Esophagus muscularis mucosa (tissue), 4 donors: Measurements from ENCODE around the gene PURB. TPM values are rescaled to one million over a fixed set of nuclear protein-coding genes. Genes with fewer than 3 reads are reported as not detected.
"Not testable (repeated sequence)": the region's sequence is repeated elsewhere in the genome, so short reads cannot be mapped to it uniquely, and the experiment has no call there.

Experiments used
- DNase-seq: peaks from one replicate; pipeline ENCODE4 v3.0.0-alpha.2; 2017; ENCODE audit errors: extremely low spot score
- H3K27ac ChIP-seq, 4 donors: fragments of 200-600 bp; sonication (generic); replicated peaks in 1 of 4; 1 replicate in 3 of 4; 2 replicates in 1 of 4; pipeline ENCODE4 v1.5.1; 2016 to 2019; ENCODE audit warnings: mild to moderate bottlenecking in 1 of 4
- H3K27me3 ChIP-seq, 4 donors: fragments of 200-600 bp; sonication (generic); one replicate each; pipeline versions ENCODE4 v1.5.1 to v1.6.0; 2016 to 2019
- H3K36me3 ChIP-seq, 4 donors: fragments of 200-600 bp; sonication (generic); one replicate each; pipeline ENCODE4 v1.5.1; 2016 to 2019
- H3K4me1 ChIP-seq, 4 donors: fragments of 200-600 bp; sonication (generic); one replicate each; pipeline ENCODE4 v1.5.1; 2016 to 2019
- H3K4me3 ChIP-seq, 4 donors: fragments of 200-600 bp; sonication (generic); 1 replicate in 2 of 4; 2 replicates in 2 of 4; pipeline ENCODE4 v1.5.1; 2016 to 2019; ENCODE audit warnings: mild to moderate bottlenecking in 4 of 4, moderate library complexity in 1 of 4
- H3K9me3 ChIP-seq, 4 donors: fragments of 200-600 bp; sonication (generic); 1 replicate in 3 of 4; 2 replicates in 1 of 4; pipeline ENCODE4 v1.5.1; 2016 to 2019
- CTCF ChIP-seq, 3 experiments: fragments of 200-600 bp in 2 of 3; fragments of 450-650 bp in 1 of 3; sonication (generic) in 2 of 3; IDR thresholded peaks; one replicate each; pipeline ENCODE4 v1.5.1; 2017 to 2019; ENCODE audit warnings: antibody characterized with exemption in 3 of 3, mild to moderate bottlenecking in 2 of 3, moderate library complexity in 1 of 3
- EP300 ChIP-seq: sonication (generic); formaldehyde crosslinking; IDR thresholded peaks from one replicate; pipeline ENCODE4 v1.6.1; 2017; ENCODE audit warnings: antibody characterized with exemption
- POLR2A ChIP-seq: fragments of 450-650 bp; IDR thresholded peaks from one replicate; pipeline ENCODE4 v1.6.1; 2017; ENCODE audit warnings: antibody characterized with exemption, moderate library complexity, mild to moderate bottlenecking, low read depth
- POLR2AphosphoS5 ChIP-seq, 2 donors: sonication (generic); formaldehyde crosslinking; IDR thresholded peaks; one replicate each; pipeline ENCODE4 v1.6.1; 2017; ENCODE audit warnings: antibody characterized with exemption in 2 of 2
- WGBS: methylation state at CpG from one replicate; pipeline ENCODE4 v1.1.5; 2018; 5-methylcytosine and 5-hydroxymethylcytosine counted together
- intact Hi-C: fragments of 100-400 bp; cut with DNase I; formaldehyde crosslinking; loops from one replicate; pipeline ENCODE4 v1.15.1; 2023
- total RNA-seq, 4 donors: library from RNA; depleted of rRNA; stranded (reverse); fragments of >200 nt; gene quantifications; one replicate each; pipeline versions ENCODE4 v1.1.0 to v1.2.1, GENCODE V29; 2016

PURB gene
- total RNA-seq, 4 donors from 2014 or later = 40.9 to 50.2 (median 46.3) TPM

- H3K4me1 ChIP-seq = peaks cover 2 to 10% (median 9%) of the 10 kb centered on the region in 4 donors
- no peak for TF ChIP-seq POLR2A
- TF ChIP-seq POLR2AphosphoS5 (IDR thresholded peaks at IDR 0.05) = no peak
- no peak for TF ChIP-seq CTCF (IDR thresholded peaks at IDR 0.05)
- TF ChIP-seq EP300 = no peak
- no peaks in the 10 kb centered on the region for H3K36me3 ChIP-seq
- no peak overlapping the region for H3K27ac ChIP-seq
- no peaks in the 10 kb centered on the region for H3K27me3 ChIP-seq
- no peak overlapping the region for H3K4me3 ChIP-seq
- DNase-seq = no peak
- intact Hi-C loops = loop anchor here (10.0 kb wide), 1 partner anchor 252 kb away; no protein-coding TSS in a partner anchor
- 96% methylated on average over 1 of the region's 1 CpG for WGBS
- H3K9me3 ChIP-seq = no peaks in the 10 kb centered on the region
Measured at GRCh38 chr7:44872787-44873186, 12.5 kb downstream of the PURB start.

GRCh38 chr7:44871918-44872317, 13.4 kb downstream of the PURB start:
- H3K4me3 ChIP-seq, H3K9me3 ChIP-seq, H3K27me3 ChIP-seq, H3K36me3 ChIP-seq, DNase-seq, H3K27ac ChIP-seq: not testable (repeated sequence)
- WGBS = 92% methylated on average over 18 of the region's 23 CpGs
- peaks cover 9 to 14% (median 13%) of the 10 kb centered on the region in 4 donors for H3K4me1 ChIP-seq
- intact Hi-C loops = loop anchor here (10.0 kb wide), 1 partner anchor 253 kb away; no protein-coding TSS in a partner anchor

DNA sequence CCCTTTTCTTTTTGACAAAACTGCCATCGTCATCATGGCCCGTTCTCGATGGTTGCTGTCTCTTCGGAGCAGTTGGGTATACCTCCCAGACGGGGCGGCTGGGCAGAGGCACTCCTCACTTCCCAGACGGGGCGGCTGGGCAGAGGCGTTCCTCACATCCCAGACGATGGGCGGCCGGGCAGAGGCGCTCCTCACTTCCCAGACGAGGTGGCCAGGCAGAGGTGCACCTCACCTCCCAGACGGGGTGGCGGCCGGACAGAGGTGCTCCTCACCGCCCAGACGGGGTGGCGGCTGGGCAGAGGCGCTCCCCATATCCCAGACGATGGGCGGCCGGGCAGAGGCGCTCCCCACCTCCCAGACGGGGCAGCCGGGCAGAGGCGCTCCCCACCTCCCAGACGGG, 14.6 kb downstream of the PURB start:
- WGBS = 94% methylated on average over 17 of the region's 29 CpGs
- H3K4me1 ChIP-seq = peaks cover 10 to 17% (median 15%) of the 10 kb centered on the region in 4 donors
- H3K27me3 ChIP-seq, H3K4me3 ChIP-seq, H3K9me3 ChIP-seq, H3K36me3 ChIP-seq, DNase-seq, H3K27ac ChIP-seq: not testable (repeated sequence)
- intact Hi-C loops = loop anchor here (10.0 kb wide), 1 partner anchor 254 kb away; no protein-coding TSS in a partner anchor

GRCh38 chr7:44870336-44870735, 15.0 kb downstream of the PURB start:
- WGBS = 87% methylated on average over 3 of the region's 3 CpGs
- H3K27me3 ChIP-seq = not testable (repeated sequence)
- intact Hi-C loops = loop anchor here (10.0 kb wide), 1 partner anchor 254 kb away; no protein-coding TSS in a partner anchor

GRCh38 chr7:44867073-44867995, 18.0 kb downstream of the PURB start:
- 61% methylated on average over 4 of the region's 4 CpGs for WGBS
- H3K36me3 ChIP-seq = no peaks in the 10 kb centered on the region
- intact Hi-C loops = no loop called here

More at GRCh38 chr7:44870336-44870735, 15.0 kb downstream of the PURB start:
- not testable (repeated sequence) for H3K27ac ChIP-seq, H3K4me3 ChIP-seq, DNase-seq, H3K36me3 ChIP-seq, H3K9me3 ChIP-seq
- peaks cover 10 to 17% (median 15%) of the 10 kb centered on the region in 4 donors for H3K4me1 ChIP-seq

GRCh38 chr7:44861949-44862348, 23.4 kb downstream of the PURB start:
- H3K27ac ChIP-seq, intact Hi-C loops, H3K4me1 ChIP-seq, DNase-seq, H3K9me3 ChIP-seq, H3K36me3 ChIP-seq, H3K4me3 ChIP-seq, H3K27me3 ChIP-seq: not testable (repeated sequence)
- 74% methylated on average over 4 of the region's 4 CpGs for WGBS

More at GRCh38 chr7:44867073-44867995, 18.0 kb downstream of the PURB start:
- H3K9me3 ChIP-seq = no peaks in the 10 kb centered on the region
- peaks cover 10 to 17% (median 15%) of the 10 kb centered on the region in 4 donors for H3K4me1 ChIP-seq
- TF ChIP-seq POLR2AphosphoS5 (IDR thresholded peaks at IDR 0.05) = peak; percentile 59 to 86
- TF ChIP-seq EP300 = no peak
- H3K27me3 ChIP-seq = no peaks in the 10 kb centered on the region
- peak overlapping the region; percentile 70 to 75 (median 72) for H3K27ac ChIP-seq
- H3K4me3 ChIP-seq = no peak overlapping the region
- DNase-seq = no peak

GRCh38 chr7:44858161-44858560, 27.2 kb downstream of the PURB start:
- TF ChIP-seq POLR2AphosphoS5 (IDR thresholded peaks at IDR 0.05) (no peak), EP300 (no peak), POLR2A (no peak), CTCF (IDR thresholded peaks at IDR 0.05) (peak in 2 of 3 experiments; percentile 13 to 19)
- H3K27ac ChIP-seq = no peak overlapping the region
- no peaks in the 10 kb centered on the region for H3K27me3 ChIP-seq
- intact Hi-C loops = loop anchor here (2.0 to 5.0 kb wide), 2 partner anchors 63 to 279 kb away; no protein-coding TSS in a partner anchor
- no peaks in the 10 kb centered on the region for H3K9me3 ChIP-seq
- no peak for DNase-seq
- H3K36me3 ChIP-seq = no peaks in the 10 kb centered on the region
- H3K4me3 ChIP-seq = no peak overlapping the region
- whole genome bisulfite sequencing = 82% methylated on average over 2 of the region's 2 CpGs
- H3K4me1 ChIP-seq = peaks cover 0 to 8% (median 7%) of the 10 kb centered on the region in 4 donors
